NCI-H460 (cell line): ENCODE data around the gene SLC26A11. TPM values are rescaled to one million over a fixed set of nuclear protein-coding genes. Genes with fewer than 3 reads are reported as not detected.
"Not testable (repeated sequence)": the region's sequence is repeated elsewhere in the genome, so short reads cannot be mapped to it uniquely, and the experiment has no call there.

ENCODE experiments used
- DNase-seq: peaks from one replicate; pipeline ENCODE4 v3.0.0-alpha.2; 2016; ENCODE audit warnings: low read depth; ENCODE audit errors: extremely low read depth
- total RNA-seq: library from RNA; depleted of rRNA; stranded (reverse); fragments of >200 nt; shearing (Covaris generic); gene quantifications from 2 replicates; pipeline ENCODE4 v1.2.3, GENCODE V29; 2014; rRNA removed

The SLC26A11 gene
- total RNA-seq, 1 experiment from 2014 or later, result 7.6 TPM

- DNase-seq, result no peak
These were observed 77.9 kb downstream of the SLC26A11 start for GRCh38 chr17:80297996-80298560.

GRCh38 chr17:80299350-80300100 is 79.3 kb downstream of the SLC26A11 start:
- not testable (repeated sequence) for DNase-seq

- not testable (repeated sequence) for DNase-seq
These were observed 80.5 kb downstream of the SLC26A11 start for GRCh38 chr17:80300756-80301155.

Other genes starting within 250 kb of the SLC26A11 start
- 12.3 and 12.4 TPM in 2 replicates for gene TBC1D16, start 184.6 kb upstream of the SLC26A11 start, total RNA-seq
- gene CCDC40, start 183.8 kb upstream of the SLC26A11 start, total RNA-seq, result 2.0 and 2.6 TPM in 2 replicates
- gene GAA, start 118.8 kb upstream of the SLC26A11 start, total RNA-seq, result 45.1 and 51.0 TPM in 2 replicates
- gene EIF4A3, start 73.3 kb upstream of the SLC26A11 start, total RNA-seq, result 86.7 and 96.7 TPM in 2 replicates
- gene CARD14, start 50.4 kb upstream of the SLC26A11 start, total RNA-seq, result 0.46 and 0.62 TPM in 2 replicates
- gene SGSH, start 94 bp upstream of the SLC26A11 start, total RNA-seq, result 7.5 and 10.2 TPM in 2 replicates
- 52.7 and 60.8 TPM in 2 replicates for gene RNF213, start 40.4 kb downstream of the SLC26A11 start, total RNA-seq
- gene ENDOV, start 194.7 kb downstream of the SLC26A11 start, total RNA-seq, result 21.1 and 25.3 TPM in 2 replicates